ENCODE data around the gene UBE2Q1. TPM values are rescaled to one million over a fixed set of nuclear protein-coding genes. Genes with fewer than 3 reads are reported as not detected.

UBE2Q1 gene
- total and polyA plus RNA-seq, 10 of the 15 experiments (the other 5 are each of a cell fraction or from before 2014, with no cell fraction given) = 3.9 to 82.6 (median 24.1) TPM

DNA sequence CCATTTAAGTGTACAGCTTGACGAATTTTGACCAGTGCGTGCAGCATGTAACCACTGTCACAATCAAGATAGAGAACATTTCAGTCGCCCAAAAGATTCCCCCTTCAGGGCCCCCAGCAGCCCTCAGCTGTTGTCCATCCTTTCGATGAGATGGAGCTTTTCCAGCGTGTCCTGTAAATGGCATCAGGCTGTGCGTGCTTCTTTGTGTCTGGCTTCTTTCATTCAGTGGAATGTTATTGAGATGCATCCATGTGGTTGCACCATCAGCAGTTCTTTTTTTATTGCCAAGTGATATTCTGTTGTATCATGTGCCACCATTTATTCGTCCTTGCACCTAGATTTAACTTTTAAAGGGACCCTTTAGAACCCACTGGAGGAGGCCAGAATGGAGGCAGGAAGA is 21.9 kb downstream of the UBE2Q1 start (continued):
- TF ChIP-seq, protein P1, sequence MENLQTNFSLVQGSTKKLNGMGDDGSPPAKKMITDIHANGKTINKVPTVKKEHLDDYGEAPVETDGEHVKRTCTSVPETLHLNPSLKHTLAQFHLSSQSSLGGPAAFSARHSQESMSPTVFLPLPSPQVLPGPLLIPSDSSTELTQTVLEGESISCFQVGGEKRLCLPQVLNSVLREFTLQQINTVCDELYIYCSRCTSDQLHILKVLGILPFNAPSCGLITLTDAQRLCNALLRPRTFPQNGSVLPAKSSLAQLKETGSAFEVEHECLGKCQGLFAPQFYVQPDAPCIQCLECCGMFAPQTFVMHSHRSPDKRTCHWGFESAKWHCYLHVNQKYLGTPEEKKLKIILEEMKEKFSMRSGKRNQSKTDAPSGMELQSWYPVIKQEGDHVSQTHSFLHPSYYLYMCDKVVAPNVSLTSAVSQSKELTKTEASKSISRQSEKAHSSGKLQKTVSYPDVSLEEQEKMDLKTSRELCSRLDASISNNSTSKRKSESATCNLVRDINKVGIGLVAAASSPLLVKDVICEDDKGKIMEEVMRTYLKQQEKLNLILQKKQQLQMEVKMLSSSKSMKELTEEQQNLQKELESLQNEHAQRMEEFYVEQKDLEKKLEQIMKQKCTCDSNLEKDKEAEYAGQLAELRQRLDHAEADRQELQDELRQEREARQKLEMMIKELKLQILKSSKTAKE (IDR thresholded peaks at IDR 0.05; ENCODE audit: low read depth, poor library complexity, severe bottlenecking) = no peak
- TF ChIP-seq WRNIP1 (IDR thresholded peaks at IDR 0.05; ENCODE audit: borderline replicate concordance, low read depth, low read length) = no peak
- no peak for TF ChIP-seq TCF3 (IDR thresholded peaks at IDR 0.05; ENCODE audit: borderline replicate concordance, insufficient read depth, low read depth, low read length)

DNA sequence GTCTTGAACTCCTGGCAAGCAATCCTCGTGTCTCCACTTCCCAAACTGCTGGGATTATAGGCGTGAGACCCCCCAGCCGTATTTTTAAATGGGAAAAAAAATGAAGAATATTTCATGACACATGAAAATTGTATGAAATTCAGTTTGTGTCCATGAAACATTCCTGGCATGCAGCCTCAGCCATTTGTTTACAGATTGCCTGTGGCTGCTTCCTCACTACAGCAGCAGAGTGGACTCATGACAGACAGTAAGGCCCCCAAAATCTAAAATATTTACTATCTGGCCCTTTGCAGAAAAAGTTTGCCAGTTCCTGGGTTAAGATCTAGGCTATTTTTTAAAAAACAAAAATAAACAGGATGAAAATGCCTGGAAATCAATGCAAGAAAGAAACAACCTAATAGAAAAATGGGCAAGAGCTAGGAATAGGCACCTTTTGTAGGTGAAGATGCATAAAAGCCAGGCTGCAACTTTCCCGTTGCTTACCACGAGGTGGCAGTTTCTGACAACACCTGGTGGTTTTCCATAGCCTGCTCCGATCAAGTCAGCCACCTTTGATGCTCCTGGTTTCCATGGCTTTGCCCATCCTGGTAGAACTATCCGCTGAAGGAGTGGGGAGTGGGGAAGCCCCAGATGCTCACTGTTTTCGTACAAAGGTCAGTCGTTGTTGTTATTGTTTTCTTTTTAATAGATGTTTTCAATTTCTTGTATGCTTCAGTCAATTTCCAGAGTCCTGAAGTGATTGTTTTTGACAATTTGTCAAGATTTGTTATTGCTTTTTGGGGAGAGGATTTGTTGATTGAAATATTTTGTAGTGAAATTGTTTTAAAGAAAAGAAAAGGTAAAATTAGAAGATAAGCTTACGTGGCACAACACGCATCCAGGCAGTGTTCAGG is 24.3 kb downstream of the UBE2Q1 start:
- CTCF ChIA-PET = interaction anchor here (0.6 to 4.6 kb wide), 13 partner anchors 12 to 498 kb away, joined by 3 to 26 read pairs (median 3); no protein-coding TSS in a partner anchor
- in situ Hi-C loops (cut with MboI) = no loop called here
- no peaks in the 10 kb centered on the region for H4K20me1 ChIP-seq (ENCODE audit: control insufficient read depth, insufficient read depth)
- no peaks in the 10 kb centered on the region; the same call in 2 of the 3 replicates for H3K9me3 ChIP-seq (replicated peaks; ENCODE audit: control insufficient read depth, insufficient read depth, low read length)
- peaks cover 0 to 1% of the 10 kb centered on the region in 2 experiments; a peak in 2 of 4 replicates for H3K27me3 ChIP-seq (replicated peaks in 1 of 2; ENCODE audit: control insufficient read depth in 2 of 2, insufficient read depth in 2 of 2, low read length in 1 of 2)
- no peak overlapping the region for H3K9ac ChIP-seq (ENCODE audit: control insufficient read depth, insufficient read depth, low read length)
- BruUV-seq (replicated peaks) = no TSS peak
- ATAC-seq = 0 out of 3 replicates have a peak, but pooled peaks have one; percentile 31
- POLR2A ChIA-PET = interaction anchor here (1.0 kb wide), 1 partner anchor 40 kb away, joined by 3 read pairs; no protein-coding TSS in a partner anchor
- no peaks in the 10 kb centered on the region for H3K4me1 ChIP-seq (ENCODE audit: control insufficient read depth, insufficient read depth, low read length)
- H2AFZ ChIP-seq (ENCODE audit: control insufficient read depth, low read depth, low read length) = no peak overlapping the region
- no peaks in the 10 kb centered on the region for H3K36me3 ChIP-seq (ENCODE audit: control insufficient read depth in 2 of 2, insufficient read depth in 2 of 2, low read length in 1 of 2)
- FAIRE-seq = no peak
- no peak overlapping the region for H3K4me2 ChIP-seq (ENCODE audit: control insufficient read depth, insufficient read depth)
- intact Hi-C loops (cut with micrococcal nuclease; ENCODE audit: unreplicated experiment) = no loop called here
- 35% methylated on average over 11 of the region's 11 CpGs for WGBS (ENCODE audit: insufficient coverage, insufficient replicate concordance, low lambda C conversion rate, missing lambda C conversion rate)
- H3K4me3 ChIP-seq = no peak overlapping the region
- SMC1A ChIA-PET (ENCODE audit: uncharacterized antibody, unreplicated experiment) = interaction anchor here (1.7 to 3.1 kb wide), 3 partner anchors 12 to 67 kb away, joined by 4 to 16 read pairs (median 15); no protein-coding TSS in a partner anchor
- H3K79me2 ChIP-seq (ENCODE audit: control insufficient read depth, insufficient read depth, low read length) = no peaks in the 10 kb centered on the region
- RAD21 ChIA-PET (ENCODE audit: unreplicated experiment) = interaction anchor here (1.0 to 1.2 kb wide), 3 partner anchors 34 to 55 kb away, joined by 3 read pairs; no protein-coding TSS in a partner anchor
- DNase-seq (ENCODE audit: low read depth, low spot score) = no peak
- H3K27ac ChIP-seq (ENCODE audit: control insufficient read depth, insufficient read depth) = no peak overlapping the region
- TF ChIP-seq RAD21 (IDR thresholded peaks at IDR 0.05; ENCODE audit: insufficient read depth, low read depth, low read length) (peak; percentile 28), ASH2L (IDR thresholded peaks at IDR 0.05; ENCODE audit: borderline replicate concordance, low read depth) (no peak), CBX5 (IDR thresholded peaks at IDR 0.05; ENCODE audit: low read depth) (no peak), PML (IDR thresholded peaks at IDR 0.05; ENCODE audit: low read length) (no peak), ZZZ3 (IDR thresholded peaks at IDR 0.05; ENCODE audit: control insufficient read depth, insufficient read length, low read depth) (no peak), SMAD5 (IDR thresholded peaks at IDR 0.05; ENCODE audit: low read depth) (no peak), PRDM15 (CRISPR knock-in tag; IDR thresholded peaks at IDR 0.05) (no peak), TCF3 (IDR thresholded peaks at IDR 0.05; ENCODE audit: borderline replicate concordance, insufficient read depth, low read depth, low read length) (no peak), SMC3 (IDR thresholded peaks at IDR 0.05; ENCODE audit: borderline replicate concordance, low read length) (peak; percentile 60)
- TF ChIP-seq, protein P2, sequence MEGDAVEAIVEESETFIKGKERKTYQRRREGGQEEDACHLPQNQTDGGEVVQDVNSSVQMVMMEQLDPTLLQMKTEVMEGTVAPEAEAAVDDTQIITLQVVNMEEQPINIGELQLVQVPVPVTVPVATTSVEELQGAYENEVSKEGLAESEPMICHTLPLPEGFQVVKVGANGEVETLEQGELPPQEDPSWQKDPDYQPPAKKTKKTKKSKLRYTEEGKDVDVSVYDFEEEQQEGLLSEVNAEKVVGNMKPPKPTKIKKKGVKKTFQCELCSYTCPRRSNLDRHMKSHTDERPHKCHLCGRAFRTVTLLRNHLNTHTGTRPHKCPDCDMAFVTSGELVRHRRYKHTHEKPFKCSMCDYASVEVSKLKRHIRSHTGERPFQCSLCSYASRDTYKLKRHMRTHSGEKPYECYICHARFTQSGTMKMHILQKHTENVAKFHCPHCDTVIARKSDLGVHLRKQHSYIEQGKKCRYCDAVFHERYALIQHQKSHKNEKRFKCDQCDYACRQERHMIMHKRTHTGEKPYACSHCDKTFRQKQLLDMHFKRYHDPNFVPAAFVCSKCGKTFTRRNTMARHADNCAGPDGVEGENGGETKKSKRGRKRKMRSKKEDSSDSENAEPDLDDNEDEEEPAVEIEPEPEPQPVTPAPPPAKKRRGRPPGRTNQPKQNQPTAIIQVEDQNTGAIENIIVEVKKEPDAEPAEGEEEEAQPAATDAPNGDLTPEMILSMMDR (IDR thresholded peaks at IDR 0.05 in 2 of 3, conservative IDR thresholded peaks at IDR 0.05 in 1 of 3; ENCODE audit: control insufficient read depth in 2 of 3, extremely low read depth in 1 of 3, insufficient read depth in 1 of 3, low read depth in 3 of 3, low read length in 3 of 3) = peak; percentile 45 to 62 (median 45); a peak in 5 of 6 replicates

All from GM12878 (cell line).